WTC11 (cell line): ENCODE results near the gene KRTAP10-10.

Experiments used
- CBFB ChIP-seq: sonication (generic); formaldehyde crosslinking; IDR thresholded peaks from 2 replicates; pipeline ENCODE4 v1.8.1; 2022; ENCODE audit warnings: mild to moderate bottlenecking, low read depth, missing genetic modification reagents
- ELF4 ChIP-seq: sonication (generic); formaldehyde crosslinking; IDR thresholded peaks from 2 replicates; pipeline ENCODE4 v1.8.1; 2022; ENCODE audit warnings: low read depth, mild to moderate bottlenecking, moderate library complexity, missing genetic modification reagents
- ETV6 ChIP-seq: sonication (generic); formaldehyde crosslinking; IDR thresholded peaks from 2 replicates; pipeline ENCODE4 v1.8.1; 2022; ENCODE audit warnings: mild to moderate bottlenecking, missing genetic modification reagents
- JUN ChIP-seq: sonication (generic); formaldehyde crosslinking; IDR thresholded peaks from 2 replicates; pipeline ENCODE4 v1.8.0; 2023; ENCODE audit warnings: mild to moderate bottlenecking, missing genetic modification reagents
- PRRX2 ChIP-seq: fragments of 250-450 bp; sonication (Bioruptor Pico); IDR thresholded peaks from 2 replicates; pipeline ENCODE4 v1.8.0; 2021; ENCODE audit warnings: mild to moderate bottlenecking
- ZNF121 ChIP-seq: sonication (generic); formaldehyde crosslinking; IDR thresholded peaks from 2 replicates; pipeline ENCODE4 v1.8.0; 2023; ENCODE audit warnings: missing genetic modification reagents
- ZNF317 ChIP-seq: sonication (generic); formaldehyde crosslinking; IDR thresholded peaks from 2 replicates; pipeline ENCODE4 v1.8.1; 2023; ENCODE audit warnings: low read depth, mild to moderate bottlenecking, moderate library complexity, missing genetic modification reagents, borderline replicate concordance
- TF ChIP-seq, protein P1 (sequence below): fragments of 200-600 bp; IDR thresholded peaks from 2 replicates; pipeline ENCODE4 v1.8.0; 2022; ENCODE audit warnings: antibody characterized with exemption
- TF ChIP-seq, protein P2 (sequence below): sonication (generic); formaldehyde crosslinking; conservative IDR thresholded peaks from 2 replicates; pipeline ENCODE4 v1.8.1; 2022; ENCODE audit warnings: mild to moderate bottlenecking, missing genetic modification reagents
- TF ChIP-seq, protein P3 (sequence below): sonication (generic); formaldehyde crosslinking; IDR thresholded peaks from 2 replicates; pipeline ENCODE4 v1.8.0; 2022; ENCODE audit warnings: mild to moderate bottlenecking, missing genetic modification reagents
- TF ChIP-seq, protein P4 (sequence below): sonication (generic); formaldehyde crosslinking; IDR thresholded peaks from 2 replicates; pipeline ENCODE4 v1.8.0; 2022; ENCODE audit warnings: mild to moderate bottlenecking, missing genetic modification reagents
- TF ChIP-seq, protein P5 (sequence below): sonication (generic); formaldehyde crosslinking; IDR thresholded peaks from 2 replicates; pipeline ENCODE4 v1.8.1; 2022; ENCODE audit warnings: low read depth, missing genetic modification reagents, borderline replicate concordance

DNA sequence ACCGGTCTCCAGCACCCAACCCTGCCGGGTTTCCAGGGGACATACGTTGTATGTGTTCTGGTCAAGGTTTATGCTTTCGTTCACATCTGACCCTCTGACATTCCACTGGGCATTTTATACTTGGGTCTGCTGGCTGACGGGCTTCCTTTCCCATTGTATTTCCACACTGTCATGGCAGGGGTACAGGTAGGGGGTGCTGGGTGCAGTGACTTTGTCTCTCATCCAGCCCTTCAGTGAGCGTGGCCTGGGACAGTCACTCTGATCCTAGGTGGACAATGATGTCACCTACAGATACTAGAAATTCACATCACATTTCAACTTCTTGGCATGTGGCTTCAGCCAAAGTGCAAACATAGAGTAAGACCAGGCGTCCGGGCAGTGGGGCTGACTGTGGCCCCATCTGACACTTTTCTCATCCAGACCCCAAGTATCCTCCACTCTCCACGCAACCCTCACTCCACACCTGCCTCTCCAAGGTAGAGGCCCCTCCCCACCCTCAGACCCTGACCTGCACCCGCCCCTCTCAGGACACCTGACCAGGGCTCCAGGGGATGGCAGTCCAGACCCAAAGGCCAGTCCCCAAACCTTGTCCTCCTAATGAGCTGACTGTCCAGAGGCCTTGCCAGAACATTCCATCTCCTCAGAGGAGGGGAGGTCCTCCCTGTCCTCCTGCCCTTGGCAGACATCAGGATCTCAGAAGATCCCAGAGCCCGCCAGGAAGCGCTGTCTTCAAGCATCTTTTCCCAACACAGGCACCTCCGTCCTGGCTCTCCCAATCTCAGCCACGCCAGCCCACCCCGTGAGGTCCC lies 743 bp upstream of the KRTAP10-10 start:
- TF ChIP-seq, protein P1, sequence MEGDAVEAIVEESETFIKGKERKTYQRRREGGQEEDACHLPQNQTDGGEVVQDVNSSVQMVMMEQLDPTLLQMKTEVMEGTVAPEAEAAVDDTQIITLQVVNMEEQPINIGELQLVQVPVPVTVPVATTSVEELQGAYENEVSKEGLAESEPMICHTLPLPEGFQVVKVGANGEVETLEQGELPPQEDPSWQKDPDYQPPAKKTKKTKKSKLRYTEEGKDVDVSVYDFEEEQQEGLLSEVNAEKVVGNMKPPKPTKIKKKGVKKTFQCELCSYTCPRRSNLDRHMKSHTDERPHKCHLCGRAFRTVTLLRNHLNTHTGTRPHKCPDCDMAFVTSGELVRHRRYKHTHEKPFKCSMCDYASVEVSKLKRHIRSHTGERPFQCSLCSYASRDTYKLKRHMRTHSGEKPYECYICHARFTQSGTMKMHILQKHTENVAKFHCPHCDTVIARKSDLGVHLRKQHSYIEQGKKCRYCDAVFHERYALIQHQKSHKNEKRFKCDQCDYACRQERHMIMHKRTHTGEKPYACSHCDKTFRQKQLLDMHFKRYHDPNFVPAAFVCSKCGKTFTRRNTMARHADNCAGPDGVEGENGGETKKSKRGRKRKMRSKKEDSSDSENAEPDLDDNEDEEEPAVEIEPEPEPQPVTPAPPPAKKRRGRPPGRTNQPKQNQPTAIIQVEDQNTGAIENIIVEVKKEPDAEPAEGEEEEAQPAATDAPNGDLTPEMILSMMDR: no peak
- TF ChIP-seq CBFB (no peak), JUN (CRISPR knock-in tag) (no peak), ZNF121 (CRISPR knock-in tag) (no peak), ETV6 (CRISPR knock-in tag) (no peak), ELF4 (CRISPR knock-in tag) (no peak), PRRX2 (no peak), ZNF317 (CRISPR knock-in tag) (no peak)
- TF ChIP-seq, protein P2, sequence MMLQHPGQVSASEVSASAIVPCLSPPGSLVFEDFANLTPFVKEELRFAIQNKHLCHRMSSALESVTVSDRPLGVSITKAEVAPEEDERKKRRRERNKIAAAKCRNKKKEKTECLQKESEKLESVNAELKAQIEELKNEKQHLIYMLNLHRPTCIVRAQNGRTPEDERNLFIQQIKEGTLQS (CRISPR knock-in tag): no peak
- TF ChIP-seq, protein P3, sequence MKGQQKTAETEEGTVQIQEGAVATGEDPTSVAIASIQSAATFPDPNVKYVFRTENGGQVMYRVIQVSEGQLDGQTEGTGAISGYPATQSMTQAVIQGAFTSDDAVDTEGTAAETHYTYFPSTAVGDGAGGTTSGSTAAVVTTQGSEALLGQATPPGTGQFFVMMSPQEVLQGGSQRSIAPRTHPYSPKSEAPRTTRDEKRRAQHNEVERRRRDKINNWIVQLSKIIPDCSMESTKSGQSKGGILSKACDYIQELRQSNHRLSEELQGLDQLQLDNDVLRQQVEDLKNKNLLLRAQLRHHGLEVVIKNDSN (CRISPR knock-in tag): no peak
- TF ChIP-seq, protein P4, sequence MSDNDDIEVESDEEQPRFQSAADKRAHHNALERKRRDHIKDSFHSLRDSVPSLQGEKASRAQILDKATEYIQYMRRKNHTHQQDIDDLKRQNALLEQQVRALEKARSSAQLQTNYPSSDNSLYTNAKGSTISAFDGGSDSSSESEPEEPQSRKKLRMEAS (CRISPR knock-in tag): no peak
- TF ChIP-seq, protein P5, sequence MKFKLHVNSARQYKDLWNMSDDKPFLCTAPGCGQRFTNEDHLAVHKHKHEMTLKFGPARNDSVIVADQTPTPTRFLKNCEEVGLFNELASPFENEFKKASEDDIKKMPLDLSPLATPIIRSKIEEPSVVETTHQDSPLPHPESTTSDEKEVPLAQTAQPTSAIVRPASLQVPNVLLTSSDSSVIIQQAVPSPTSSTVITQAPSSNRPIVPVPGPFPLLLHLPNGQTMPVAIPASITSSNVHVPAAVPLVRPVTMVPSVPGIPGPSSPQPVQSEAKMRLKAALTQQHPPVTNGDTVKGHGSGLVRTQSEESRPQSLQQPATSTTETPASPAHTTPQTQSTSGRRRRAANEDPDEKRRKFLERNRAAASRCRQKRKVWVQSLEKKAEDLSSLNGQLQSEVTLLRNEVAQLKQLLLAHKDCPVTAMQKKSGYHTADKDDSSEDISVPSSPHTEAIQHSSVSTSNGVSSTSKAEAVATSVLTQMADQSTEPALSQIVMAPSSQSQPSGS: no peak
